Measurements from ENCODE around the gene NGRN. TPM values are rescaled to one million over a fixed set of nuclear protein-coding genes. Genes with fewer than 3 reads are reported as not detected.

NGRN gene
- total and polyA plus RNA-seq, 2 donors (not counting 1 experiment from before 2014, with no cell fraction given): 23.1 to 45.5 TPM

GRCh38 chr15:90316139-90316538, 50.7 kb downstream of the NGRN start:
- intact Hi-C loops (cut with micrococcal nuclease): no loop called here
- TF ChIP-seq, protein P1, sequence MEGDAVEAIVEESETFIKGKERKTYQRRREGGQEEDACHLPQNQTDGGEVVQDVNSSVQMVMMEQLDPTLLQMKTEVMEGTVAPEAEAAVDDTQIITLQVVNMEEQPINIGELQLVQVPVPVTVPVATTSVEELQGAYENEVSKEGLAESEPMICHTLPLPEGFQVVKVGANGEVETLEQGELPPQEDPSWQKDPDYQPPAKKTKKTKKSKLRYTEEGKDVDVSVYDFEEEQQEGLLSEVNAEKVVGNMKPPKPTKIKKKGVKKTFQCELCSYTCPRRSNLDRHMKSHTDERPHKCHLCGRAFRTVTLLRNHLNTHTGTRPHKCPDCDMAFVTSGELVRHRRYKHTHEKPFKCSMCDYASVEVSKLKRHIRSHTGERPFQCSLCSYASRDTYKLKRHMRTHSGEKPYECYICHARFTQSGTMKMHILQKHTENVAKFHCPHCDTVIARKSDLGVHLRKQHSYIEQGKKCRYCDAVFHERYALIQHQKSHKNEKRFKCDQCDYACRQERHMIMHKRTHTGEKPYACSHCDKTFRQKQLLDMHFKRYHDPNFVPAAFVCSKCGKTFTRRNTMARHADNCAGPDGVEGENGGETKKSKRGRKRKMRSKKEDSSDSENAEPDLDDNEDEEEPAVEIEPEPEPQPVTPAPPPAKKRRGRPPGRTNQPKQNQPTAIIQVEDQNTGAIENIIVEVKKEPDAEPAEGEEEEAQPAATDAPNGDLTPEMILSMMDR (IDR thresholded peaks at IDR 0.05): no peak
- TF ChIP-seq EZH2 (IDR thresholded peaks at IDR 0.05; ENCODE audit: borderline replicate concordance, insufficient read depth, low read depth, low read length, poor library complexity, severe bottlenecking): no peak
- no peak overlapping the region for H3K4me3 ChIP-seq (ENCODE audit: control extremely low read depth in 1 of 5, extremely low read depth in 1 of 5, insufficient read depth in 1 of 5, low read depth in 2 of 5, low read length in 4 of 5)
- no peak overlapping the region for H3K4me3 Mint-ChIP-seq
- H3K27ac Mint-ChIP-seq: no peak overlapping the region
- CTCF ChIA-PET: interaction anchor here (0.7 to 2.5 kb wide), 3 partner anchors 10 to 17 kb away, joined by 3 to 9 read pairs (median 5); no protein-coding TSS in a partner anchor
- peaks cover 5% of the 10 kb centered on the region for H3K4me1 Mint-ChIP-seq
- no peaks in the 10 kb centered on the region for H4K20me1 ChIP-seq (ENCODE audit: control insufficient read depth, insufficient read depth, low read length, poor library complexity, severe bottlenecking)
- H3K27me3 ChIP-seq (replicated peaks in 1 of 4; ENCODE audit: control extremely low read depth in 1 of 4, control insufficient read depth in 3 of 4, insufficient read depth in 4 of 4, low read length in 3 of 4): peaks cover 0 to 3% (median 2%) of the 10 kb centered on the region in 4 experiments
- DNase-seq (no peak), ATAC-seq (ENCODE audit: low read depth) (no peak)
- H3K27ac ChIP-seq (ENCODE audit: low read length in 2 of 2): no peak overlapping the region
- no peaks in the 10 kb centered on the region for H3K9me3 ChIP-seq (ENCODE audit: control extremely low read depth in 1 of 3, control insufficient read depth in 2 of 3, insufficient read depth in 1 of 3, low read length in 2 of 3)
- no peak overlapping the region for H2AFZ ChIP-seq (ENCODE audit: insufficient read depth, low read depth, low read length, poor library complexity, severe bottlenecking)
- no peaks in the 10 kb centered on the region for H3K36me3 ChIP-seq (replicated peaks in 1 of 2; ENCODE audit: control extremely low read depth in 1 of 2, control insufficient read depth in 1 of 2, extremely low read depth in 1 of 2, insufficient read depth in 2 of 2, low read length in 1 of 2)
- POLR2A ChIA-PET: no interaction called here
- H3K4me2 ChIP-seq (replicated peaks; ENCODE audit: low read depth, low read length, poor library complexity, severe bottlenecking): no peak overlapping the region
- H3K27me3 Mint-ChIP-seq: no peaks in the 10 kb centered on the region
- H3K79me2 ChIP-seq (ENCODE audit: control insufficient read depth, insufficient read depth, low read length): no peaks in the 10 kb centered on the region
- H3K9me3 Mint-ChIP-seq (ENCODE audit: insufficient read depth): no peaks in the 10 kb centered on the region
- H3K4me1 ChIP-seq (ENCODE audit: control insufficient read depth in 2 of 2, insufficient read depth in 2 of 2, low read length in 2 of 2): peaks cover 3 to 7% of the 10 kb centered on the region in 2 donors
- H3K9ac ChIP-seq (ENCODE audit: low read length): no peak overlapping the region
- WGBS (ENCODE audit: insufficient coverage): 83% methylated on average over 1 of the region's 4 CpGs

- no peaks in the 10 kb centered on the region for H3K9me3 ChIP-seq (ENCODE audit: control extremely low read depth in 1 of 3, control insufficient read depth in 2 of 3, insufficient read depth in 1 of 3, low read length in 2 of 3)
- H3K79me2 ChIP-seq (ENCODE audit: control insufficient read depth, insufficient read depth, low read length): no peaks in the 10 kb centered on the region
- no peak overlapping the region for H3K4me3 ChIP-seq (ENCODE audit: control extremely low read depth in 1 of 5, extremely low read depth in 1 of 5, insufficient read depth in 1 of 5, low read depth in 2 of 5, low read length in 4 of 5)
- intact Hi-C loops (cut with micrococcal nuclease): no loop called here
- H4K20me1 ChIP-seq (ENCODE audit: control insufficient read depth, insufficient read depth, low read length, poor library complexity, severe bottlenecking): no peaks in the 10 kb centered on the region
- CTCF ChIA-PET: interaction anchor here (0.6 to 4.7 kb wide), 12 partner anchors 10 to 965 kb away, joined by 3 to 89 read pairs (median 11); partner anchors contain the start of genes MAN2A2 and UNC45A
- no peak overlapping the region for H3K27ac Mint-ChIP-seq
- peaks cover 0 to 3% (median 2%) of the 10 kb centered on the region in 4 experiments for H3K27me3 ChIP-seq (replicated peaks in 1 of 4; ENCODE audit: control extremely low read depth in 1 of 4, control insufficient read depth in 3 of 4, insufficient read depth in 4 of 4, low read length in 3 of 4)
- H2AFZ ChIP-seq (ENCODE audit: insufficient read depth, low read depth, low read length, poor library complexity, severe bottlenecking): no peak overlapping the region
- H3K4me1 Mint-ChIP-seq: peaks cover 5% of the 10 kb centered on the region
- peaks cover 3 to 7% of the 10 kb centered on the region in 2 donors for H3K4me1 ChIP-seq (ENCODE audit: control insufficient read depth in 2 of 2, insufficient read depth in 2 of 2, low read length in 2 of 2)
- no peak for TF ChIP-seq EZH2 (IDR thresholded peaks at IDR 0.05; ENCODE audit: borderline replicate concordance, insufficient read depth, low read depth, low read length, poor library complexity, severe bottlenecking)
- TF ChIP-seq, protein P1 (IDR thresholded peaks at IDR 0.05): no peak
- no peak overlapping the region for H3K4me3 Mint-ChIP-seq
- H3K9me3 Mint-ChIP-seq (ENCODE audit: insufficient read depth): no peaks in the 10 kb centered on the region
- WGBS (ENCODE audit: insufficient coverage): 75% methylated on average over 2 of the region's 4 CpGs
- no peak overlapping the region for H3K27ac ChIP-seq (ENCODE audit: low read length in 2 of 2)
- no peak for DNase-seq
- POLR2A ChIA-PET: no interaction called here
- H3K27me3 Mint-ChIP-seq: no peaks in the 10 kb centered on the region
- no peak overlapping the region for H3K9ac ChIP-seq (ENCODE audit: low read length)
- H3K36me3 ChIP-seq (replicated peaks in 1 of 2; ENCODE audit: control extremely low read depth in 1 of 2, control insufficient read depth in 1 of 2, extremely low read depth in 1 of 2, insufficient read depth in 2 of 2, low read length in 1 of 2): no peaks in the 10 kb centered on the region
- no peak for ATAC-seq (ENCODE audit: low read depth)
- no peak overlapping the region for H3K4me2 ChIP-seq (replicated peaks; ENCODE audit: low read depth, low read length, poor library complexity, severe bottlenecking)
Measured at GRCh38 chr15:90318591-90318990, 53.1 kb downstream of the NGRN start.
